Cardiac fibroblast (primary cell): Measurements from ENCODE around the gene TIAM1.
A peak's percentile ranks its signal among the peaks of the same experiment; 100 is the strongest.
"Not testable (repeated sequence)": the region's sequence is repeated elsewhere in the genome, so short reads cannot be mapped to it uniquely, and the experiment has no call there.

Experiments
- DNase-seq, 2 donors: peaks; one replicate each; pipeline versions ENCODE4 v3.0.0 to v3.0.0-alpha.2; 2010; ENCODE audit warnings: low read depth in 2 of 2
- H3K4me3 ChIP-seq, 2 donors: replicated peaks in 1 of 2; 1 replicate in 1 of 2; 2 replicates in 1 of 2; pipeline ENCODE4 v1.5.1; 2011; ENCODE audit warnings: low read depth in 2 of 2, low read length in 2 of 2, mild to moderate bottlenecking in 2 of 2, moderate library complexity in 1 of 2
- CTCF ChIP-seq: IDR thresholded peaks from one replicate; pipeline ENCODE4 v1.5.1; 2011; ENCODE audit warnings: low read depth, mild to moderate bottlenecking, low read length, inconsistent platforms

TIAM1 gene

GRCh38 chr21:31230937-31231336 is 113.1 kb downstream of the TIAM1 start:
- DNase-seq, result no peak
- H3K4me3 ChIP-seq, result no peak overlapping the region
- no peak for TF ChIP-seq CTCF

- DNase-seq, H3K4me3 ChIP-seq: not testable (repeated sequence)
Observed at GRCh38 chr21:31228723-31229122, 115.3 kb downstream of the TIAM1 start.

GRCh38 chr21:31225713-31226112 is 118.3 kb downstream of the TIAM1 start:
- no peak for TF ChIP-seq CTCF
- no peak overlapping the region for H3K4me3 ChIP-seq
- no peak for DNase-seq

GRCh38 chr21:31222142-31222541 is 121.9 kb downstream of the TIAM1 start:
- DNase-seq, result peak; percentile 65 to 71
- no peak overlapping the region for H3K4me3 ChIP-seq
- no peak for TF ChIP-seq CTCF

- no peak for TF ChIP-seq CTCF
- no peak for DNase-seq
- H3K4me3 ChIP-seq, result no peak overlapping the region
Observed at GRCh38 chr21:31221043-31221442, 123.0 kb downstream of the TIAM1 start.

GRCh38 chr21:31220575-31220974 is 123.5 kb downstream of the TIAM1 start:
- DNase-seq, result peak; percentile 39 to 73
- TF ChIP-seq CTCF, result no peak
- no peak overlapping the region for H3K4me3 ChIP-seq

GRCh38 chr21:31218830-31219608 is 125.0 kb downstream of the TIAM1 start:
- TF ChIP-seq CTCF, result no peak
- DNase-seq, result peak; percentile 55 to 64
- no peak overlapping the region for H3K4me3 ChIP-seq
